ENCODE measurements around the gene FCHSD2.

GRCh38 chr11:72927380-72927779 is 214.7 kb downstream of the FCHSD2 start:
- TF ChIP-seq CTCF (optimal IDR thresholded peaks at IDR 0.05 in 1 of 3, IDR thresholded peaks at IDR 0.05 in 1 of 3, conservative IDR thresholded peaks at IDR 0.05 in 1 of 3; ENCODE audit: extremely low read depth in 1 of 3, insufficient read depth in 2 of 3, low read length in 3 of 3) (no peak), EZH2 (IDR thresholded peaks at IDR 0.05; ENCODE audit: low read length) (no peak)
